Esophagus muscularis mucosa (tissue), 4 donors: ENCODE measurements around the gene BICD1.

ENCODE experiments used
- CTCF ChIP-seq, 3 experiments: fragments of 200-600 bp in 2 of 3; fragments of 450-650 bp in 1 of 3; sonication (generic) in 2 of 3; IDR thresholded peaks; one replicate each; pipeline ENCODE4 v1.5.1; 2017 to 2019; ENCODE audit warnings: antibody characterized with exemption in 3 of 3, mild to moderate bottlenecking in 2 of 3, moderate library complexity in 1 of 3
- EP300 ChIP-seq: sonication (generic); formaldehyde crosslinking; IDR thresholded peaks from one replicate; pipeline ENCODE4 v1.6.1; 2017; ENCODE audit warnings: antibody characterized with exemption
- POLR2A ChIP-seq: fragments of 450-650 bp; IDR thresholded peaks from one replicate; pipeline ENCODE4 v1.6.1; 2017; ENCODE audit warnings: antibody characterized with exemption, moderate library complexity, mild to moderate bottlenecking, low read depth
- POLR2AphosphoS5 ChIP-seq, 2 donors: sonication (generic); formaldehyde crosslinking; IDR thresholded peaks; one replicate each; pipeline ENCODE4 v1.6.1; 2017; ENCODE audit warnings: antibody characterized with exemption in 2 of 2

GRCh38 chr12:32309811-32310736, 203.4 kb downstream of the BICD1 start:
- TF ChIP-seq POLR2A = no peak
- TF ChIP-seq EP300 = no peak
- TF ChIP-seq CTCF (IDR thresholded peaks at IDR 0.05) = no peak
- TF ChIP-seq POLR2AphosphoS5 (IDR thresholded peaks at IDR 0.05) = no peak
